Neural cell (in vitro differentiated cells): ENCODE data around the gene KRT86.

Experiments used
- CTCF ChIP-seq: fragments of 450-650 bp; IDR thresholded peaks from 2 replicates; pipeline ENCODE4 v1.5.1; 2014; ENCODE audit warnings: antibody characterized with exemption, mild to moderate bottlenecking, moderate library complexity; ENCODE audit not compliant: poor library complexity, severe bottlenecking
- EP300 ChIP-seq: fragments of 450-650 bp; conservative IDR thresholded peaks from 2 replicates; pipeline ENCODE4 v1.6.1; 2014; ENCODE audit warnings: antibody characterized with exemption, mild to moderate bottlenecking, moderate library complexity; ENCODE audit not compliant: poor library complexity, severe bottlenecking
- EZH2 ChIP-seq: fragments of 200-600, 300-800 bp; shearing (Covaris generic), sonication (generic); IDR thresholded peaks from 2 replicates; pipeline ENCODE4 v1.6.1; 2014; ENCODE audit warnings: antibody characterized with exemption, low read length, borderline replicate concordance, mild to moderate bottlenecking; ENCODE audit not compliant: insufficient read depth, poor library complexity, severe bottlenecking
- MXI1 ChIP-seq: fragments of 450-650 bp; conservative IDR thresholded peaks from 2 replicates; pipeline ENCODE4 v1.6.1; 2014; ENCODE audit warnings: antibody characterized with exemption, mild to moderate bottlenecking; ENCODE audit not compliant: poor library complexity, severe bottlenecking
- POLR2AphosphoS5 ChIP-seq: IDR thresholded peaks from 2 replicates; pipeline ENCODE4 v1.6.1; 2012

GRCh38 chr12:52294803-52295202 is 20.4 kb downstream of the KRT86 start:
- TF ChIP-seq EP300 (no peak), MXI1 (no peak), CTCF (no peak), POLR2AphosphoS5 (no peak), EZH2 (no peak)
